Measurements from ENCODE around the gene DBF4B.

DNA sequence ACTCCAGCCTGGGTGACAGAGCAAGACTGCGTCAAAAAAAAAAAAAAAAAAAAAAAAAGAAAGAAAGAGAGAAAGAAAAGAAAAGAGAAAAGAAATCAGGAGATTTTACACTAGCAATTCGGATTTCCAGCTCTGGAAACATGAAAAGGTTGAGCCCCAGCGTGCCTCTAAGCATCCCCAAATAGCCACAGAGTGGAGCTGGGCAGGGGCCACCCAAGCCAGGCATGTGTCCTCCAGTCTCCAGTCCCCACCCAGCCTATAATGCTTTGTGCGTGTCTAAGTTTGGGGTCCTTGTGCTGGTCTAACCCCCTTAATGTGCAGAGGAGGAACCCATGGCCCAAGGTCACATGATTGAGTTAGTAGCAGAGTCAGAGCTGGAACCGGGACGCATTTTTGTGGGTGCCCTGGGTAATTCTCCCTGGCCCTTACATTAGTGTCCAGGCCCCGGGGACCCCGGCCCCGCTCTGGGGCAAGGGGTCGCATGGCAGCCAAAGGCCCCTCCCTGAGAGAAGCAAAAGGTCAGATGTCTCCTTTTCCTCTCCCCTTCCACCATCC is 70.3 kb downstream of the DBF4B start:
- TF ChIP-seq, protein P1, sequence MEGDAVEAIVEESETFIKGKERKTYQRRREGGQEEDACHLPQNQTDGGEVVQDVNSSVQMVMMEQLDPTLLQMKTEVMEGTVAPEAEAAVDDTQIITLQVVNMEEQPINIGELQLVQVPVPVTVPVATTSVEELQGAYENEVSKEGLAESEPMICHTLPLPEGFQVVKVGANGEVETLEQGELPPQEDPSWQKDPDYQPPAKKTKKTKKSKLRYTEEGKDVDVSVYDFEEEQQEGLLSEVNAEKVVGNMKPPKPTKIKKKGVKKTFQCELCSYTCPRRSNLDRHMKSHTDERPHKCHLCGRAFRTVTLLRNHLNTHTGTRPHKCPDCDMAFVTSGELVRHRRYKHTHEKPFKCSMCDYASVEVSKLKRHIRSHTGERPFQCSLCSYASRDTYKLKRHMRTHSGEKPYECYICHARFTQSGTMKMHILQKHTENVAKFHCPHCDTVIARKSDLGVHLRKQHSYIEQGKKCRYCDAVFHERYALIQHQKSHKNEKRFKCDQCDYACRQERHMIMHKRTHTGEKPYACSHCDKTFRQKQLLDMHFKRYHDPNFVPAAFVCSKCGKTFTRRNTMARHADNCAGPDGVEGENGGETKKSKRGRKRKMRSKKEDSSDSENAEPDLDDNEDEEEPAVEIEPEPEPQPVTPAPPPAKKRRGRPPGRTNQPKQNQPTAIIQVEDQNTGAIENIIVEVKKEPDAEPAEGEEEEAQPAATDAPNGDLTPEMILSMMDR (IDR thresholded peaks at IDR 0.05), result no peak
- TF ChIP-seq POLR2AphosphoS5 (IDR thresholded peaks at IDR 0.05; ENCODE audit: low read depth, low read length) (no peak), JUND (IDR thresholded peaks at IDR 0.05) (no peak), SIN3A (IDR thresholded peaks at IDR 0.05; ENCODE audit: borderline replicate concordance, low read depth, low read length) (no peak), EP300 (IDR thresholded peaks at IDR 0.05; ENCODE audit: borderline replicate concordance in 1 of 2, low read depth in 1 of 2, low read length in 1 of 2) (no peak), CHD2 (IDR thresholded peaks at IDR 0.05; ENCODE audit: low read length, partially characterized antibody) (no peak), RAD21 (IDR thresholded peaks at IDR 0.05; ENCODE audit: low read length) (no peak), REST (IDR thresholded peaks at IDR 0.05; ENCODE audit: low read depth, low read length) (no peak), SMC3 (IDR thresholded peaks at IDR 0.05; ENCODE audit: low read depth, low read length) (no peak), MXI1 (IDR thresholded peaks at IDR 0.05; ENCODE audit: low read depth, low read length) (no peak), RCOR1 (IDR thresholded peaks at IDR 0.05; ENCODE audit: low read length) (no peak), EZH2phosphoT487 (IDR thresholded peaks at IDR 0.05; ENCODE audit: borderline replicate concordance, low read depth) (no peak)
